Gastrocnemius medialis (tissue), 4 donors: ENCODE results near the gene LDLRAD3.

Experiments
- POLR2A ChIP-seq, 2 donors: fragments of 450-650 bp; IDR thresholded peaks; one replicate each; pipeline ENCODE4 v1.6.1; 2017; ENCODE audit warnings: antibody characterized with exemption in 2 of 2, mild to moderate bottlenecking in 2 of 2, moderate library complexity in 2 of 2
- TF ChIP-seq, protein P1 (sequence below), 5 experiments: fragments of 450-650 bp in 3 of 5; fragments of 200-600 bp in 2 of 5; sonication (generic) in 2 of 5; IDR thresholded peaks in 4 of 5; conservative IDR thresholded peaks in 1 of 5; 1 replicate in 4 of 5; 2 replicates in 1 of 5; pipeline ENCODE4 v1.5.1; 2016 to 2019; ENCODE audit warnings: antibody characterized with exemption in 5 of 5, mild to moderate bottlenecking in 3 of 5, moderate library complexity in 3 of 5

DNA sequence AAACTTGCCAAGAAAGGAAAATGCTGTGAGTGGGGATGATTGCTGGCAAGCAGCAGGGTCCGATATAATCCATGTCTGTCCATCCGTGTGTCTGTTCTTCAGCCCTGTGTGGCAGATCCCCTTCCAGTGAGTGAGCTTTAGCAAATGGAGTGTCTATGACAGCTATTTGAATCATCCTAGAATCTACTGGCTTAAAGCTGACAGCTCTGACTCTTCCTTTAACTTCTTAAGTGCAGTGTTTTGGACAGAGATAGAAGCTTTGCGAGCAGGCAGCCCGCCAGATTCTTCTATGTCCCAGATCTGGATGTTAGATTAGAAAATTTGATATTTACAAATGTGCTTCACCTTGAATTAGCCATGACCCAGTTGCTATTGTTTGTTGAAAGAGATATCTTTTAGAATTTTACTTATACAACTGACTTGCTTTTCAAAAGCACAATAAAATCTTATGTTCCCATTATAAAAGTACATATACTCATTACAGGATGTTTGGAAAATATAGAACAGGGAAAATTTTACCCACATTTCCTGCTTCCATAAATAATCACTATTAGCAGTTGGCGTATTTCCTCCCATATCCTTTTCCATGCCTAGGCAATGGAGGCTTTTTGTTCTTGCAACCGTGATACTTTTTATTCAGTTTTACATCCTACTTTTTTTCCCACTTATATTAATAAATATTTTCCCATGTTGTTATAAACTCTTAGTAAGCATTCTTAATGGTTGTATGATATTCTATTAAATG lies 220.8 kb downstream of the LDLRAD3 start:
- TF ChIP-seq, protein P1, sequence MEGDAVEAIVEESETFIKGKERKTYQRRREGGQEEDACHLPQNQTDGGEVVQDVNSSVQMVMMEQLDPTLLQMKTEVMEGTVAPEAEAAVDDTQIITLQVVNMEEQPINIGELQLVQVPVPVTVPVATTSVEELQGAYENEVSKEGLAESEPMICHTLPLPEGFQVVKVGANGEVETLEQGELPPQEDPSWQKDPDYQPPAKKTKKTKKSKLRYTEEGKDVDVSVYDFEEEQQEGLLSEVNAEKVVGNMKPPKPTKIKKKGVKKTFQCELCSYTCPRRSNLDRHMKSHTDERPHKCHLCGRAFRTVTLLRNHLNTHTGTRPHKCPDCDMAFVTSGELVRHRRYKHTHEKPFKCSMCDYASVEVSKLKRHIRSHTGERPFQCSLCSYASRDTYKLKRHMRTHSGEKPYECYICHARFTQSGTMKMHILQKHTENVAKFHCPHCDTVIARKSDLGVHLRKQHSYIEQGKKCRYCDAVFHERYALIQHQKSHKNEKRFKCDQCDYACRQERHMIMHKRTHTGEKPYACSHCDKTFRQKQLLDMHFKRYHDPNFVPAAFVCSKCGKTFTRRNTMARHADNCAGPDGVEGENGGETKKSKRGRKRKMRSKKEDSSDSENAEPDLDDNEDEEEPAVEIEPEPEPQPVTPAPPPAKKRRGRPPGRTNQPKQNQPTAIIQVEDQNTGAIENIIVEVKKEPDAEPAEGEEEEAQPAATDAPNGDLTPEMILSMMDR (IDR thresholded peaks at IDR 0.05 in 4 of 5, conservative IDR thresholded peaks at IDR 0.05 in 1 of 5) = no peak
- TF ChIP-seq POLR2A (IDR thresholded peaks at IDR 0.05) = no peak
